Activated naive CD4-positive, alpha-beta T cell treated with Interleukin-2 at 50 U/mL for 16 hours (primary cell): Measurements from ENCODE around the gene STARD7.
"Not testable (repeated sequence)": the region's sequence is repeated elsewhere in the genome, so short reads cannot be mapped to it uniquely, and the experiment has no call there.

Experiments
- DNase-seq: peaks from one replicate; pipeline ENCODE4 v3.0.0-alpha.2; 2020

The STARD7 gene

DNA sequence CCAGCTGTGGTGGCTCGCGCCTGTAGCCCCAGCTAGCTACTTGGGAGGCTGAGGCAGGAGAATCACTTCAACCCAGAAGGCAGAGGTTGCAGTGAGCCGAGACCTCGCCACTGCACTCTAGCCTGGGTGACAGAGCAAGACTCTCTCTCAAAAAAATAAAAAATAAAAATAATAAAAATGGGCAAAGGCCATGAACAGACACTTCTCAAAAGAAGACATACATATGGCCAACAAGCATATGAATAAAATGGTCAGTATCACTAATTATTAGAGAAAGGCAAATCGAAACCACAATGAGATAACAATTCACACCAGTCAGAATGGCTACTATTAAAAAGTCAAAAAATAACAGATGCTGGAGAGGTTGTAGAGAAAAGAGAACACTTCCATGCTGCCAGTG is 48.3 kb downstream of the STARD7 start:
- not testable (repeated sequence) for DNase-seq

DNA sequence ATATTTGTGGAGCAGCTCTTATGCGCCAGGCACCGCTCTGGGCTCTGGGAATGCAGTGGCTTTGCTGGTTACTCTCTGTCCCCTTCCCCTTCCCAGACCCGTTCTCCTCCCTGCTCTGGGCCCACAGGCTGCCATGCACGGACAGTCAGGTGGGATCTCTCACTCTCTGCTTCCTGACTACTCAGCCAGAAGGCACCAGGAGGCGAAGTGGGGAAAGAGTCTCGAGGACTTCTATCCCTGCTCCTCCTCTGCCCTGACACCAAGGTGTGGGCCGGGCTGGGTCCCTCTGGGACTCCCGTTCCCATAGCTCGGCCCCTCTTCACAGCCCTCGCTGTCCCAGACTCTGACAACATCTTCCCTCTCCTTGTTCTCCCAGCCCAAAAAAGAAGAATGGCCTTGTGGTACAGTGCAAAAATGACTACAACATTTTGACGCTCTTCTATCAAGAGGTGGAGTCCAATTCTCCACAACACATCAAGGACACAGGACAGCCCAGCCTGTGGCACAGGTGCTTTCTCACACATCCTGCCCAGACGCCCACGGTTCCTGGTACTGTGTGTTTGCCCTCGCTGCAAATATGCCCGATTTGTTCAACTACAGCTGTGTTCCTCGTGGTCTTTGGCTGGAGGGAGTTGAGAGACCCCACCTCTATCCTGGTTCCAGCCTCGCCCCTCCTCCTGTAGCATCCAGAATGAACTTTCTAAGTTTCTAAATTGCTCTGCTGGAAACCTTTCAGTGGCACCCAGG is 49.4 kb downstream of the STARD7 start:
- DNase-seq = peak; percentile 56

DNA sequence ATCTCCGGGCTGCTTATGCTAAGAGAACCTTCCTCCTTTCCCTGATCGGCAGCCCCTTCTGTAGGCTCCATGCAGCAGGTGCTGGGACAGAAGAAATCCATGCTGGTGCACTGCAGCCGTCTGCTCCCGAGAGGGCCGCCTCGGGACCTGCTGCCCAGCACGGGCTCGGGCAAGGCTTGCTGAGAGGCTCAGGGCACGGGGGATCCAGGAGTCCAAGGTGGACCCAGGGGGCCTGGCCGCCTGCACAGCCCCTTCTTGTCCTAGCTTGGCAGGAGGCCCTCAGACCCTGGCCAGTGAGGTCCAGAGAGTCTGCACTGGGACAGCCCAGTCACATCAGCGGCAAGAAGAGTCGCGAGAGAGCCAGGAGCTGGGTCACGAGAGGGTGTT is 50.1 kb downstream of the STARD7 start:
- no peak for DNase-seq

DNA sequence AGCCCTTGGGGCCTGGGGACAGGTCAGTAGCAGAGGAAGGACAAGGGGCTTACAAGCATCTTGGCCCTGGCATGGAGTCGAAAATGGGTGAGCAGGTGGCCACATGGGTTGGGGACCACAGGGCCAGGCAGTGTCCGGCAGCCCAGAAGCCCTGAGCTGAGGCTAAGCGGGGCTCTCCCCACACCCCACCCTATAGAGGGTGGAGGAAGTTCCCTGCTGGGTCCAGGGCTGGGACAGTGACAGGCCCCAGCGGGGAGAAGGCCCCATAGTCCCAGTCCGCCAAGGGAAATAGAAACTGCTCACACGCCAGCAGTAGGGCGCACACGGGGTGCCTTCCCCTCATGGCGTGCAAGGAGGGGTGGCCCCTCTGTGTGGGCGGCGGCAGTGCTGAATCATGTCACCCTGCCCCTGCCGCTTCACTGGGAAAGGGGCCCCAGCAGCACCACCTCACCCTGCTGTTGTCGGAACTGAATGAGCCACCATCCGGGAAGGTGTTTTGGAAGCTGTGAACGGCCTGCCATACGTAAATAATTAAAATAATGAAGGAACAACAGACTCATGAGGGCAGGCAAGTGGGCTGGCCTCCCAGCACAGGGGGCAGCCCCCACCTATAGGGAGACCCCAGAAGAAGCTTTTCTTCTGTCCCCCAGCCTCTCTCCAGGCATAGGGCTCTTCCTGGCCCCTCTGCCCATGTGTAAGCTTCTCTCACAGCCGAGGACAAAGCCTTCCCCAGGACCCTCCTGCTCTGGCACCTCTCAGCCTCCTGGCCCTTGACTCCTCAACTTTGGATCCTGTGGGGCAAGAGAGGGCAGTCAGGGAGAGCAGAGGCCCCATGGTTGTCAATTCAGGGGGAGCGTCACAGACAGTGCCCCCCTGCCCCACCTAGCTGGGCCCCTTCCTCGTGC is 50.7 kb downstream of the STARD7 start:
- peak; percentile 96 for DNase-seq

DNA sequence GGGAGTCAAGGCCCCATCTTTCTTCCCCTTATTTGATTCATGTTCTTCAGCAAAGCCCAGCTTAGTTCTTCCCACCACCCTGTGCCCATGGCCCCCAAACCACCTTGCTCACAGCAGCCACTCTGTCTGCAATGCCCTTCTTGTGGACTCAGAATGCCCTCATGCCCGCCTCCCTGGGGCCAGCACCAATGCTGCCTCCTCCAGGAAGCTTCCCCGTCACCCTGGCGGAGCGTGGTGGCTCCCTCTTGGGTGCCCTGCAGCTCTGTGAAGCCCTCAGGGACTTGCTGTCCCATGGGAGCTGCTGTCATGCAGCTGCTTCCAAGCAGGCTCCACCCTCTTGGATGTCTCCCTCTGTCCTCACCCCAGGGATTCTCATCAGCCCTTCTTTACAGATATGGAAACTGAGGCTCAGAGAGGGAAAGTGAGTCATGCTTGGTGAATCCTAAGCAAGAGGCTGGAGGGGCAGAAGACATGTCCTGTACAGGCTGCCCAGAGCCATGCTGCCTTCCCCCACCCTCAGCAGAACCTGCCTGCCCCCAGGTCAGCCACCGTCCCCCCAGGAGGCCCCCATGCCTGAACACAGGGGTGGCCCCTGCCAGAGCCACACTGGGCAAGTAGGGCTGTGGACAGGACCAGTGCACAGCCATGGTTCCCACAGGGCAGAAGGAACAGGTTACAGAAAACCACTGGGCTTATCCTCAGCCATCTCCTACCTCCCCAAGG is 51.5 kb downstream of the STARD7 start:
- DNase-seq = no peak

DNA sequence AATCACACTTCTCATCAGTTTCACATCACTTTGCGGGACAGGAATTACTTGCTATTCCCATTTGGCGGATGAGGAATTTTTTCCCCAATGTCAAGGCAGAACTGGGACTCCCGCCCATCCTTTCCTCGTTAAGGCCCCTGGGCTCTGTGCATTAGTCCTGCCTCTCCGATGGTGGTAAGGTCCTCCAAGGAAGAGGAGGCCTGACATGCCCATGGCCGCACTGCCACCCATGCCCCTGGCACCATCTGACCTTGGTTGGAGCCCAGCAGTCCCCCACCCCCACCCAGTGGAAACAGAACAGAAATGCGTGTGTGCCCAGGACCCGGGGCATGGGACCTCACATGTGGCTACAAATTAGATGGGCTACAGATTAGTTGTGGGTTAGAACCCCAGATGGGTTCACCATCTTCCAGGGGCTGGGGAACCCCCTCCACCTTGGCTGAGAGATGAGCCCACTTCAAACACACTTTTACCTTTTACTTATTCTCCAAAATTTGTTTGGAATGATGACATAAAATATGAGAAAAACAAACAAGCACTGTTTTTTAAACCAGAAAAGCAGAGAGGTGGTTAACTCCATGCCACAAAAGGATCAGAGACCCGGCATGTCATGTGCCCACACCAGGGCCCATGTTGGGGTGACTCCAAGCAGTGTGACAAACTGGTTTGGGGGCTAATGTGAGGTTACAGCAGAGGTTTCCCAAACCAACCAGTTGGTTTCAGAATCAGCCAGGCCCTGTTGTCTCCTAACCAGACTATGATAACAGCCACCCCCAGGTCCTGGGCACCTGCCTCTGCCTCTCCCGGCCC is 52.4 kb downstream of the STARD7 start:
- peak; percentile 63 for DNase-seq

DNA sequence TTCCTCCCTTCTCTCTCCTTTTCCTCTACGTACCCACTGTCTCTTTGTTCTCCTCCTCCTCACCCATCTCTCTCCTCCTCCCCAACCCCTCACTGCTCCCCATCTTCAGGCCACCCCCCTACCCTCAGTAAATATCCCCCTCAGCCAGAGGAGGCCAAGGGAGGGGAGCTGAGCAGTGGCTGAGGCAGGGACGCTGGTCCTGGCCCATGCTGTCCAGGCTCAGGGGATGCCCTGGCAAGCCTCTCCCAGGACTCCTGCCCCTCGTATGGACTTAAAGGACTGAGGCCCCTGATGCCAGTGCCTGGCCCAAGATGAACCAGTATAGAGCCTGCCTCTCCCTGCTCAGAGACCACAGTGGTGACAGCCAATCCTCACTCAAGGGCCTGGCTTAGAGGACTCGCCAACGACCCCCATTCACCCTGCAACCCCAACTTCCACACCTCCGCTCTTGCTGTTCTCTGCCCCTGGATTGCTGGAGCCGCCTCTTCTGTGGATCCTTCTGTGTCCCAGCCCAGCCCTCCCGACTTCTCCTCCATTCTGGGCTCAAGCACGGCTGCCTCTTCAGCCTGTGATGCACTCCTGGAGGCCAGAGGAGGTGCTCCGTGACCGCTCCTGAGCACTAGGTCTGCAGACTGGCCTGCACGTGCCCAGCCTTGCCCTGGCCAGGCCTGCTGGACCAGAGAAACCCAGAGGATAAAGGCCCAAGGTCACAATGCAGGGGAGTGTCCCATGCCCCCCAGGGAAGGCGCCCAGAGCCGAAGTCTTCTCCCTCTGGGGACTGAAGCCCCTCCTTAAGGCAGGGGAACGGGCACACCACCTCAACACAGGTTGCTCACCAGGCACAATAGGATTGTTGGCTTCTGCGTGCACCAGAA is 53.9 kb downstream of the STARD7 start:
- no peak for DNase-seq

DNA sequence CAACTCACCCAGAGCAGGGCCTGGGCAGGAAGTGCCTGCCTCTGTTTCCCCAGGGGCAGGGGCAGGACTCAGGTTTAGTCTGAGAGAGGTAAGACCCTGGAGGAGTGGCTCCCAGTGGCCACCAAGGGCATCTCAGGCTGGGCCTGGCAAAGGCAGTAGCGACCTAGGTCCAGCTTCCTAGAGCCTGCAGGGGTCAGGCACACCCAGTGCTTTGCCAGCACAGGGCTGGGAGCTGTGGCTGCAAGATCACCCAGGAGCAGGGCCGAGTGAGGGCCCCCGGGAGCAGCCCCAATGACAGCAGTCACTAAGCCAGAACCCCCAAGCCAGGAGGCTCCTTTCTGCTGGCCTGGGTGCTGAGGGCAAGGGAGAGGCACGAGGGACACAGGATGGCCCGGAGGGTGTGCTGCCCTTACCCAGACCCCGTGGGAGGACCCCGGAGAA is 54.6 kb downstream of the STARD7 start:
- no peak for DNase-seq

DNA sequence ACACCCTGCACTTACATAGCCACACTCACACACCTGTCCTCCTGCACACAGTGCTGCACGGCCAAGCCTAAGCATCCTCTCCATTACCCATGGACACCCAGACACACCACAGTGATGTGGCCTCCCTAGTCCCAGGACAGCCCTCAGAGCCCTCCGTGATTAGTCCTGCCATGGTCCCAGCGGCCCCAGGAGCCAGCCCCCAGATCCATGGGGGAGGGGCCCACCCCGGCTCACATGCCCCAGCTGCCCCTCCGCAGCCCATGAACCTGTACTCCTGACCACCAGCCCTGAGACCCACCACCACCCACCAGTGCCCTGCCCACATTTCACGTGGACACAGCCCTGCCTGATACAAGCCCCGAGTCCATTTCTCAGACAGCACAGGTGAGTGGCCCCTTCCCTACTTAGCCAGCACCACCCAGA is 55.3 kb downstream of the STARD7 start:
- DNase-seq = no peak

DNA sequence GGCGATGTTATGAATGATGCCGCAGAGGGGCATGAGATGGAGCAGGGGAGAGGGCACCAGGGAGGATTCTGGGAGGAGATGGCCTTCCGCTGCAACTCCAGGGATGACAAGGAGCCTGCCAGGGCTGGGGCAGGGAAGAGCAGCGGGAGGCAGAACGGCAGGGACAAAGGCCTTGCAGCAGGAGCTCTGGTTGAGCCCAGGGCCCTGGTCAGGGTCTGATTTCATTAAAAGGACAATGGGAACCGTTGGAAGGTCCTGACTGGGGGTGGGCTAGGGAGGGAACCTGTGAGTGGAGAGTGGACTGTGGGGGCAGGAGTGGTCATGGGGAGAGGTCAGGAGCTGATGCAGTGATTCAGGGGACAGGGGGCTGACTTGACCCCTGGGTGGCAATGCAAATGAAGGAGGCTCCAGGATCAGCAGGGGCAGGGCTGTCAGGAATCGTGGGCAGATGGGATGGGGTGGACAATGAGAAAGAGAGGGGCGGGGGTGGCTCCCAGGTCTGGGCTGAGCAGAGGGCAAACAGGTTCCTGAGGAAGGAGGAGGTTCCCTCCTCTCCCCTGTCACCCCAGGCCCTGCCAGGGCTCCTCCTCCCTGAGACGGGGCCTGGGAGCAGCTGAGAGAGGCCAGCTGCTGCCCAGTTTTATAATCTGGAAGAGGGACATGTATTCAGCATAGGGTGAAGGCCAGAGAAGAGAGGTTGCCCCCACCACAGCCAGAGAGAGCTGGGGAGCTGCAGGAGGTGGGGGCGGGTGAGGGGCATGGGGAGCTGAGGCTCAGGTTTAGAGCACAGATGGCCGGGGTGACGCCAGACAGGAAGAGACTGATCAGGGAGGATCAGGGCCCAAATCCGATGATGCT is 56.1 kb downstream of the STARD7 start:
- no peak for DNase-seq

DNA sequence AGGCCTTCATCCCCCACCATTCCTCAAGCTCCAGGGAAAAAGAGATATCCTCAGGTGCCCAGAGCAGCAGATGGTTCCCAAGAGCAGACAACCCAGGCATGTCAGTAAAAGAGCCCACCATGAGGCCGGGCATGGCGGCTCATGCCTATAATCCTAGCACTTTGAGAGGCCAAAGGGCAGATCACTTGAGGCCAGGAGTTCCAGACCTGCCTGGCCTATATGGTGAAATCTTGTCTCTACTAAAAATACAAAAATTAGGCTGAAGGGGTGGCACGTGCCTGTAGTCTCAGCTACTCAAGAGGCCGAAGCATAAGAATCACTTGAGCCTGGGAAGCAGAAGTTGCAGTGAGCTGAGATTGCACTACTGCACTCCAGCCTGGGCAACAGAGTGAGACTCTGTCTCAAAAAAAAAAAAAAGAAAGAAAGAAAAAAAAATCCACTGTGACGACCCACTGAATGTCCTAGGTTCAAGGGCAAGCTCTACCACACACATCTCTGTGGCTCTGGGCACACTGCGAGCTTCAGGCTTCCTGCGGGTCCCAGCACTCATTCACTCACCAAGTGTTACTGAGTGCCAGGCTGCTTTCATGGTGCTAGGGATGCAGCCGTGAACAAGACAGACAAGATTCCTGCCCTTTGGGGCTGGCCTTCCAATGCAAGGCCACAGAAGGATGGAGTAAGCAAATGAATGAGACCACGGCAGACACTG is 56.9 kb downstream of the STARD7 start:
- no peak for DNase-seq

DNA sequence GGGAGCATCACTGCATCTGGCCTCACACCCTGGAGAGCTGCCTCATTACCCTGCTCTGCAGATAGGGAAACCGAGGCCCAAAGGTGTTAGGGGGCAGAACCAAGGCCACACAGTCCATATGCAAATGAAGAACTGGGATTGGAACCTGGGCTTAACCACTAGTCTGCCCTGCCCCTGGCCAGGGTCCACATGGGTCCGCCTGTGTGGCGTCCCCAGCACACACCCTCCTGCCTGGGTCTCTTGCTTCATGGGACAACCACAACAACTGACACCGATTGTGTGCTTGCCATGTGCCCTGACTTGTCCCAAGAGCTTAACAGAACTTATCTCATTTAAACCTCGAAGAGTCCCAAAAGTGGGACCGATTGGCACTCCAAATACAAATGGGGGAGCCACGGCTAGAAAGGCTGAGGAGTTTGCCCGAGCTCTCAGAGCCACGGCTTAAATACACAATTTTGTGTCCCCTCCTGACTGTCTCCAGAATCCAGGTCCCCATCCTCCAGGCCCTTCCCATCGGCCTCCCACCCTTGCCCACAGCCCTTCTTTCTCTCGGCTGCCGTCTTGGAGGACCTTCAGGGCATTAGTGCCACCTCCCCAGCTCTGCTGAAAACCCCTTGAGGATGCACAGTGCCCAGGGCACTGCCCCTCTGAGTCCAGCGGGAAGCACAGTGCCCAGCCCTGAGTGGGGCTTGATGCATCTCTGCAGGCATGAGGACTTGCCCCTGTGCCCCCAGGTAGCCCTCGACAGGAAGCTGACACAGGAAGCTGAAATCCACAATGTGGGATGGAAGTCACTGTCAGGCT is 57.6 kb downstream of the STARD7 start:
- no peak for DNase-seq

DNA sequence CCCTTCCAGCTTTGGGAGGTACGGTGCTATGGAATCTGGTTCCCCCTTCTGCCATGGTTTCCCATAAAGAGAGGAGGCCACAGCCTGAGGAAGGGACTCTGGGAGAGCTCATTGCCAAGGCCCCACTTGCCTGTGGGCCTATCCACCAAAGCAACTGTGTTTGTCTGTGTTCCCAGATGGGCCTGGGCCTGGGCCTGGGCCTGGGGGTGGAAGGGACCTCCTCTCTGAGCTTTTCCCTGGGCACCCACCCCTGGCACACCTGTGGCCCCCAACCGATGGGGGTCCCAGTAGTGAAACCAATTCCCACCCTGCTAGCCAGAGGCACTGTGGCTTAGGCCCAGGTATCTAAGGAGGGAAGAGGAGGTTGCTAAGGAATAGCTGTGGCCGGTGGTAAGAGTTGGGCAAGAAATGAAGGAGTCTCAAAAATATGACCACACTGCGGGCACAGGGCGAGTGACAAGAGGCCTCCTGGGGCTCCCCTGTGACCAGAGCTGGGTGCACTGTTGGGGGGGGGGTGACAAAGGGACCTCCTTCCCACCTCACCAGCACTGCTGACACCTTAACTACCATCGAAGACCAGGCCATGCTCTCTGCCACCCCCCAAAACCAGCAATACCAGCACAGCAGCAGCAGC is 58.5 kb downstream of the STARD7 start:
- no peak for DNase-seq

DNA sequence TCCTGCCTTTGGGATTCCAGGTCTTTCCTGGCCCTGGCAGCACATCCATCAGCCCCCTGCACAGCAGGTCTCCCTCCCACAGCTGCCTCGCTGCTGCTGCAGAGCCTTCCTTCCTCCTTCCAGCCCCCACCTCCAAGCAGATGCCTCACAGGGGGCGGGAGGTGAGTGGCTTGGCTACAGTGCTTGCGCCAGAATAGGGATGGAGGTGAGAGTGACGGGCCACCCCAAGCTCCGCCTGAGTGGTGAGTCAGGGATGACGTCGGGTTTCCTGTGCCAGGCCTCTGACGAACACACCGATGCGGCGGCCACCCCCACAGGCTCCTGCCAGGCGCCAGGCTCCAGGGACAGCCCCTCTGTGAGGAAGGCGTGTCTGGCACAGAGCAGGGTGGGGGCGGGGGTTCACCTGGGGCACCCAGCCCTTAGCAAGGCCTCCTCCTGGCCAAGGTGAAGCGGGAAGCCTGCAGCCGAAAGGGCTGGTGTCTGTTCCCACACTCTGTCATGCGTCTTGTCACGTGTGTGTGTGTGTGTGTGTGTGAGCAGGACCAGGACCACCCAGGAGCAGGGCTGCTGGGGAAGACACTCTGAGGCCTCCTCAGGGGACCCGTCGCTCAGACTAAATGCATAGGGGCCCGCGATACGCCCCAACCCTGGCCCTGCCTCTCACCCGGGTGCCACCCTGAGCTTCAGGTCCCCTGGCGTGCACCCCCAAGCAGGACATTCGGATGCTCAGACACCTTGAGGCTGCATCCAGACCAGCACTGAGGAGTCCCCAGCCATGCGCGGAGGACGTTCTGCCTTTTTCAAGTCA is 60.0 kb downstream of the STARD7 start:
- peak; percentile 97 for DNase-seq

DNA sequence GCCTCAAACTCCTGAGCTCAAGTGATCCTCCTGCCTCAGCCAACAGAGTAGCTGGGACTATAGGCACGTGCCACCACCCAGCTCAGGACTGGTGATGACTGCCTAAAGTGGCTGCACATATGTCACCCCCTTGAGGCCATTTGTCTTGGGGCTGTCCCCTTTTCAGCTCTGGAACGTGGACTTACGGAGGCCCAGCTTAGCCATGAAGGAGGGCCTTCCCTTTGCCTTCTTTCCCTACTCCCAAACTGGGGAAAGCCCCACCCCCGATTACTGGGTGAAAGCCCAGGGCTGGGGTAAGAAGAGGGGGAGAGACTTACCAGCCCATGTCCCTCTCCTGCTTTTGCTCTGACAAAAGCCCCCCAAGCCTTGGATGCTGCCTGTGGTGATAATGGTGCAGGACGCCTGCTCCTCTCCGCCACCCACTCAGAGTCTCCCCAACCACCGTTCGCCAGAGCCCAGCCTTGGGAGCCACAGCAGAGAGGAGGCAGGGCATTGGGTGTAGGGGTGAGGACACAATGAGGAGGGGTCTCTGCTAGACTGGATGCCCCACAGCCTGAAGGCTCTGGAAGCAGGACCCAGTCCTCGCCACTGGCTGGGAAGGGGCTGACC is 60.9 kb downstream of the STARD7 start:
- no peak for DNase-seq

DNA sequence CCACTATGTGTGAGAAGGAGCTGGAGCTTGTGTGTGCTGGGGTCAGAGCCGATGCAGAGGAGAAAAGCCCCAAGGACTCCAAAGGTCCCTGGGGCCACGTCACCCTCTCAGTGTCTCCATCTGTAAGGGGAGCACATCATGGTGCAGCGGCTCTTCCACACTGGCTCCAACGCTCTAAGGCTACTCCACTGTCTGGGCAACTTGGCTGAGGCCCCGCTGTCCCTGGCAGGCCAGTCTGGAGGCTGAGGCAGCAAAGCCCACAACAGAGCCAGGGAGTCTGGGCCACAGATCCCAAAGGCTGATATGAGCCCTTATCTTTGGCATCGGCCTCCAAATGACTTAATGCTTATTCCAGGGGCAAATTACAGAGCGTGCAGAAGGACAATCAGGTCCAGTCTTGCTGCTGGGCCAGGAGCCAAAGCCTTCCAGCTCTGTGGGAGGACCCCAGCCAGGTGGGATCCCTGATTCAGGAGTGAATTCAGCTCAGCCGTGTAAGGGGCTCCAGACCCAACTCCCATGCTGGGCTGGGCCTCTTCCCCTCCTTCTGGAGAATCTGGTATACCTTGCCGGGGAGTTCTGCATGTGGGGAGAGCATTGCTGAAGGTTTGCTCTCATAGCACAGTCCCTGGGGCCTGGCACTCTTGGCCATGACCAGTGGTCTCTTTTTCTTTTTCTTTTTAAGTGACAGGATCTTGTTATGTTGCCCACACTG is 61.6 kb downstream of the STARD7 start:
- no peak for DNase-seq
